Gastroesophageal sphincter (tissue), 4 donors: ENCODE measurements around the gene ALG5. TPM values are rescaled to one million over a fixed set of nuclear protein-coding genes. Genes with fewer than 3 reads are reported as not detected.

Source experiments
- ATAC-seq: fragments of 150-250 bp; one replicate; pipeline ENCODE4 v1.9.1; 2016; ENCODE audit warnings: mild to moderate bottlenecking, moderate library complexity
- H3K27ac ChIP-seq, 4 donors: fragments of 200-600 bp; sonication (generic) in 3 of 4; 1 replicate in 3 of 4; 2 replicates in 1 of 4; pipeline ENCODE4 v1.5.1; 2016 to 2019
- H3K27me3 ChIP-seq: fragments of 200-600 bp; sonication (generic); one replicate; pipeline ENCODE4 v1.5.1; 2019
- H3K36me3 ChIP-seq, 2 donors: fragments of 200-600 bp; sonication (generic); one replicate each; pipeline ENCODE4 v1.5.1; 2019; ENCODE audit warnings: control low read depth in 1 of 2
- H3K4me1 ChIP-seq, 3 donors: fragments of 200-600 bp; sonication (generic); 1 replicate in 2 of 3; 2 replicates in 1 of 3; pipeline ENCODE4 v1.5.1; 2016 to 2019; ENCODE audit warnings: control low read depth in 2 of 3
- H3K4me3 ChIP-seq, 2 donors: fragments of 200-600 bp; sonication (generic); one replicate each; pipeline ENCODE4 v1.5.1; 2019; ENCODE audit warnings: mild to moderate bottlenecking in 1 of 2, moderate library complexity in 1 of 2
- H3K9me3 ChIP-seq, 3 donors: fragments of 200-600 bp; sonication (generic); one replicate each; pipeline ENCODE4 v1.5.1; 2017 to 2019; ENCODE audit warnings: control low read depth in 2 of 3
- EP300 ChIP-seq: sonication (generic); formaldehyde crosslinking; IDR thresholded peaks from one replicate; pipeline ENCODE4 v1.6.1; 2017; ENCODE audit warnings: antibody characterized with exemption, mild to moderate bottlenecking
- POLR2A ChIP-seq, 2 donors: fragments of 450-650 bp; IDR thresholded peaks; one replicate each; pipeline ENCODE4 v1.6.1; 2017; ENCODE audit warnings: antibody characterized with exemption in 2 of 2, mild to moderate bottlenecking in 2 of 2, moderate library complexity in 1 of 2
- POLR2AphosphoS5 ChIP-seq: sonication (generic); formaldehyde crosslinking; IDR thresholded peaks from one replicate; pipeline ENCODE4 v1.6.1; 2017; ENCODE audit warnings: antibody characterized with exemption
- WGBS, 2 donors: methylation state at CpG; one replicate each; pipeline ENCODE4 v1.1.5; 2018; ENCODE audit warnings: low coverage in 1 of 2; 5-methylcytosine and 5-hydroxymethylcytosine counted together
- total RNA-seq, 4 donors: library from RNA; depleted of rRNA; stranded (reverse); fragments of >200 nt; gene quantifications; one replicate each; pipeline ENCODE4 v1.1.0, GENCODE V29; 2016
- TF ChIP-seq, protein P1 (sequence below), 4 experiments: fragments of 200-600 bp in 2 of 4; fragments of 450-650 bp in 2 of 4; sonication (generic) in 1 of 4; IDR thresholded peaks; one replicate each; pipeline ENCODE4 v1.5.1; 2017 to 2019; ENCODE audit warnings: antibody characterized with exemption in 4 of 4, mild to moderate bottlenecking in 2 of 4, moderate library complexity in 2 of 4

Gene ALG5
- 10 to 100 TPM; 16.5 to 24.0 (median 22.4) TPM for total RNA-seq

DNA sequence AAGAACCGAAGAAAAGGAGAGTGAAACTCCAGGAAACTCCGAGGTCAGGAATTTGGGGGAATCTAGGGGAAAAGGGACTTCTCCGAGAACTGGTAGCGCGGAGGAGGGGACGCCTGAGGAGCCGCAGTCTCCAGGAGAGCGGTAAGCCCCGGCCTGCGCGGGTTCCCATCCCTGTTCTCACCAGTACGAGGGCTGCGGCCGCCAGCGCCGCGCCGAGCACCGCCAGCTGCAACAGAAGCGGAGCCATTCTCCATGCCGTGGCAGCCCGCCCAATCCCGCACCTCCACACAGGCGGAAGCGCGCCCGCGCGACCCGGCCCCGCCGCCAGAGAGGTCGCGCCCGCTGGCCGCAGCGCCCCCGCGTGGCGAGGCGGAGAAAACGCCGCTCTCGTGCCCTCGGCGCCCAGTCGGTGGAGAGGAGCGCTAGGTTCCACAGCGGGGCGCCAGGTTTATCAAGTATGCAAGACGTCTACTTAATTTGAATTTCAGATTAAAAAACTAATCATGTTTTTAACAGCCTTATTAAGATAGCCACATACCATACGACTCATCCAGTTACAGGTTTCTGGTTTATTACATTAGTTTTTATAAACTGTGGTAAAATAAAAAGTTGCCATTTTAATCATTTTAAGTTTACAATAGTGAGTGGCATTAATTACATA lies at the start of gene ALG5:
Gene ALG5 (minus strand): TSS at position 287 of the 661 bp plus-strand sequence. CDS start 40 bp downstream, at position 247.
- peaks cover 0 to 28% (median 15%) of the 10 kb centered on the region in 3 donors for H3K4me1 ChIP-seq
- peak; percentile 56 for TF ChIP-seq POLR2AphosphoS5
- TF ChIP-seq POLR2A (IDR thresholded peaks at IDR 0.05) = peak; percentile 56 to 62
- TF ChIP-seq EP300 = no peak
- TF ChIP-seq, protein P1, sequence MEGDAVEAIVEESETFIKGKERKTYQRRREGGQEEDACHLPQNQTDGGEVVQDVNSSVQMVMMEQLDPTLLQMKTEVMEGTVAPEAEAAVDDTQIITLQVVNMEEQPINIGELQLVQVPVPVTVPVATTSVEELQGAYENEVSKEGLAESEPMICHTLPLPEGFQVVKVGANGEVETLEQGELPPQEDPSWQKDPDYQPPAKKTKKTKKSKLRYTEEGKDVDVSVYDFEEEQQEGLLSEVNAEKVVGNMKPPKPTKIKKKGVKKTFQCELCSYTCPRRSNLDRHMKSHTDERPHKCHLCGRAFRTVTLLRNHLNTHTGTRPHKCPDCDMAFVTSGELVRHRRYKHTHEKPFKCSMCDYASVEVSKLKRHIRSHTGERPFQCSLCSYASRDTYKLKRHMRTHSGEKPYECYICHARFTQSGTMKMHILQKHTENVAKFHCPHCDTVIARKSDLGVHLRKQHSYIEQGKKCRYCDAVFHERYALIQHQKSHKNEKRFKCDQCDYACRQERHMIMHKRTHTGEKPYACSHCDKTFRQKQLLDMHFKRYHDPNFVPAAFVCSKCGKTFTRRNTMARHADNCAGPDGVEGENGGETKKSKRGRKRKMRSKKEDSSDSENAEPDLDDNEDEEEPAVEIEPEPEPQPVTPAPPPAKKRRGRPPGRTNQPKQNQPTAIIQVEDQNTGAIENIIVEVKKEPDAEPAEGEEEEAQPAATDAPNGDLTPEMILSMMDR (IDR thresholded peaks at IDR 0.05) = peak; percentile 93 to 94 (median 94)
- peaks cover 0 to 23% of the 10 kb centered on the region in 2 donors for H3K36me3 ChIP-seq
- ATAC-seq = peak; percentile 88
- H3K4me3 ChIP-seq = peak within 1 kb of the TSS; percentile 86 to 96
- peak within 1 kb of the TSS; percentile 94 to 97 (median 95) for H3K27ac ChIP-seq
- 0 to 3% methylated on average over 6 to 20 of the region's 52 CpGs for WGBS, 2 donors
- H3K27me3 ChIP-seq = no peaks in the 10 kb centered on the region
- H3K9me3 ChIP-seq = no peaks in the 10 kb centered on the region

DNA sequence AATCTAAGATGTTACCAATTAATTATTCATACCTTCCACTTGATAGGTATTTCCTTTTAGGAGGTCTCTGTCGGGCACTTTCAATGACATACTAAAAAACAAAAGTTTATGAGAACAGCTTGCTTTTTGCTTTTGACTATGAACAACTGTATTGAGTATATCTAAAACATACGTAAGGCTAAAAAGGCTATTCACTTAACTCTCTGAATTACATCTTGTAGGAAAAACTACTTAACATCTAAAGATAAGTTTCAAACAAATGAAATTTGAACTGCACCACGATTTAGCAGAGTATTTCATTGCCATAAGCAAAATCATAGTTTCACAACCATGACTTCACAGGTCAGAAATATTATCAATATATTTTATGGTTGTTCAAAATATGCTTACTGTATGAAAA lies 48.7 kb upstream of the ALG5 start:
- H3K27me3 ChIP-seq = no peaks in the 10 kb centered on the region
- H3K9me3 ChIP-seq = no peaks in the 10 kb centered on the region
- H3K4me1 ChIP-seq = peaks cover 0 to 17% (median 0%) of the 10 kb centered on the region in 3 donors
- no peak for ATAC-seq
- H3K27ac ChIP-seq = no peak overlapping the region
- no peak overlapping the region for H3K4me3 ChIP-seq
- peaks cover 6 to 48% of the 10 kb centered on the region in 2 donors for H3K36me3 ChIP-seq
- WGBS, 2 donors = 83 to 84% methylated on average over 3 of the region's 3 CpGs
- TF ChIP-seq, protein P1 (IDR thresholded peaks at IDR 0.05) = no peak
- TF ChIP-seq POLR2AphosphoS5 (no peak), POLR2A (IDR thresholded peaks at IDR 0.05) (no peak), EP300 (no peak)

- Histone ChIP-seq H3K4me3 (no peak overlapping the region), H3K27ac (no peak overlapping the region), H3K27me3 (no peaks in the 10 kb centered on the region), H3K9me3 (no peaks in the 10 kb centered on the region), H3K4me1 (peaks cover 0 to 16% (median 0%) of the 10 kb centered on the region in 3 donors), H3K36me3 (peaks cover 8 to 56% of the 10 kb centered on the region in 2 donors)
- no peak for ATAC-seq
- TF ChIP-seq, protein P1 (IDR thresholded peaks at IDR 0.05) = no peak
- TF ChIP-seq POLR2AphosphoS5 (no peak), POLR2A (IDR thresholded peaks at IDR 0.05) (no peak), EP300 (no peak)
- WGBS, 2 donors = 70 to 76% methylated on average over 2 of the region's 2 CpGs
Observed at GRCh38 chr13:37047032-37047431, 47.9 kb upstream of the ALG5 start.

DNA sequence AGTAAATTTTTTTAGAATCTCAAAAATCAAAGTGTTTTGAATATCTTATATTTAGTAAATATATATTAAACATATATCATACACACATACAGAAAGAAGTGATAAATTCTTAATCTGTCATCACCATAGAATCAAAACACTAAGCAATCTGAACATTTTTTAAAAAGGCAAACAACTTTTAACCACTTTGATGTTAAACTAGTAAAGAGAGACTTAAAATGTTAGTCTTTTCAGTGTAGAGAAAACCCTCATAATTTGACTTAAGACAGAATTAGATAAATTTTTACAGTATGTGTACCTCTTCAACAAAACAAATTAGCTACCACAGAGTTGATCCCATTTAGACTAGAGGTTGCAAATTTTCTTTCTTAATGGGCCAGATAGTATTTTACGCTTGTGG lies 46.9 kb upstream of the ALG5 start:
- Histone ChIP-seq H3K27me3 (no peaks in the 10 kb centered on the region), H3K9me3 (no peaks in the 10 kb centered on the region), H3K4me3 (no peak overlapping the region), H3K36me3 (peaks cover 8 to 66% of the 10 kb centered on the region in 2 donors), H3K4me1 (peaks cover 0 to 7% (median 0%) of the 10 kb centered on the region in 3 donors), H3K27ac (no peak overlapping the region)
- TF ChIP-seq POLR2A (IDR thresholded peaks at IDR 0.05) = no peak
- 100% methylated on average over 1 of the region's 1 CpG for WGBS, 2 donors
- ATAC-seq = no peak

- Histone ChIP-seq H3K4me1 (no peaks in the 10 kb centered on the region), H3K27ac (no peak overlapping the region), H3K4me3 (no peak overlapping the region), H3K36me3 (peaks cover 8 to 97% of the 10 kb centered on the region in 2 donors), H3K9me3 (no peaks in the 10 kb centered on the region), H3K27me3 (no peaks in the 10 kb centered on the region)
- no peak for ATAC-seq
- TF ChIP-seq EP300 (no peak), POLR2AphosphoS5 (no peak), POLR2A (IDR thresholded peaks at IDR 0.05) (no peak)
- TF ChIP-seq, protein P1 (IDR thresholded peaks at IDR 0.05) = no peak
Observed at GRCh38 chr13:37040789-37041188, 41.6 kb upstream of the ALG5 start.
